Ovary (tissue), 3 donors: ENCODE results near the gene RBMS1.

Experiments used
- POLR2A ChIP-seq: fragments of 450-650 bp; IDR thresholded peaks from one replicate; pipeline ENCODE4 v1.6.1; 2017; ENCODE audit warnings: antibody characterized with exemption, mild to moderate bottlenecking, moderate library complexity
- TF ChIP-seq, protein P1 (sequence below), 3 donors: fragments of 450-650 bp in 2 of 3; fragments of 200-600 bp in 1 of 3; IDR thresholded peaks; one replicate each; pipeline versions ENCODE4 v1.5.1 to v1.8.0; 2016 to 2022; ENCODE audit warnings: antibody characterized with exemption in 3 of 3, mild to moderate bottlenecking in 1 of 3
- donor health status: DM: no; HTN: no; CAD: no.

GRCh38 chr2:160491911-160492371, 1.7 kb downstream of the RBMS1 start:
- TF ChIP-seq, protein P1, sequence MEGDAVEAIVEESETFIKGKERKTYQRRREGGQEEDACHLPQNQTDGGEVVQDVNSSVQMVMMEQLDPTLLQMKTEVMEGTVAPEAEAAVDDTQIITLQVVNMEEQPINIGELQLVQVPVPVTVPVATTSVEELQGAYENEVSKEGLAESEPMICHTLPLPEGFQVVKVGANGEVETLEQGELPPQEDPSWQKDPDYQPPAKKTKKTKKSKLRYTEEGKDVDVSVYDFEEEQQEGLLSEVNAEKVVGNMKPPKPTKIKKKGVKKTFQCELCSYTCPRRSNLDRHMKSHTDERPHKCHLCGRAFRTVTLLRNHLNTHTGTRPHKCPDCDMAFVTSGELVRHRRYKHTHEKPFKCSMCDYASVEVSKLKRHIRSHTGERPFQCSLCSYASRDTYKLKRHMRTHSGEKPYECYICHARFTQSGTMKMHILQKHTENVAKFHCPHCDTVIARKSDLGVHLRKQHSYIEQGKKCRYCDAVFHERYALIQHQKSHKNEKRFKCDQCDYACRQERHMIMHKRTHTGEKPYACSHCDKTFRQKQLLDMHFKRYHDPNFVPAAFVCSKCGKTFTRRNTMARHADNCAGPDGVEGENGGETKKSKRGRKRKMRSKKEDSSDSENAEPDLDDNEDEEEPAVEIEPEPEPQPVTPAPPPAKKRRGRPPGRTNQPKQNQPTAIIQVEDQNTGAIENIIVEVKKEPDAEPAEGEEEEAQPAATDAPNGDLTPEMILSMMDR (IDR thresholded peaks at IDR 0.05): no peak
- TF ChIP-seq POLR2A: no peak
